GM03348 (cell line): ENCODE data around the gene OR52B6.
"Not testable (repeated sequence)": the region's sequence is repeated elsewhere in the genome, so short reads cannot be mapped to it uniquely, and the experiment has no call there.

Source experiments
- DNase-seq: peaks from one replicate; pipeline ENCODE4 v3.0.0; 2012; ENCODE audit warnings: low spot score

The OR52B6 gene, protein sequence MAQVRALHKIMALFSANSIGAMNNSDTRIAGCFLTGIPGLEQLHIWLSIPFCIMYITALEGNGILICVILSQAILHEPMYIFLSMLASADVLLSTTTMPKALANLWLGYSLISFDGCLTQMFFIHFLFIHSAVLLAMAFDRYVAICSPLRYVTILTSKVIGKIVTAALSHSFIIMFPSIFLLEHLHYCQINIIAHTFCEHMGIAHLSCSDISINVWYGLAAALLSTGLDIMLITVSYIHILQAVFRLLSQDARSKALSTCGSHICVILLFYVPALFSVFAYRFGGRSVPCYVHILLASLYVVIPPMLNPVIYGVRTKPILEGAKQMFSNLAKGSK

DNA sequence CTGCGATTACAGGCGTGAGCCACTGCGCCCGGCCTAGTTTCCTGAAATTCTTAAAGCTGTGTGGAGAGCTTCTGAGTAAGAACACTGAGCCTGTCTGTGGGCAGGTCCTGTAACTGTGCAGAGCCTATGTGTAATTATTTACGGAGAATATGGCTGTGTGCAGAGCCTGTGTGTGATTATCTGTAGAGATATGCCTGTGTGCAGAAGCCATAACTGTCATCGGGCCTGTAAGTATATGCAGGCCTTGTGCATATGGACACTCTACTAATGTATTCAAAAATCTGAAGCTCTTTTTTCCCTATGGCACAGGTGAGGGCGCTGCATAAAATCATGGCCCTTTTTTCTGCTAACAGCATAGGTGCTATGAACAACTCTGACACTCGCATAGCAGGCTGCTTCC, at the start of gene OR52B6:
Gene OR52B6 (plus strand): TSS at position 301 of the 400 bp plus-strand sequence. CDS start 0 bp downstream, at position 301.
- no peak for DNase-seq

DNA sequence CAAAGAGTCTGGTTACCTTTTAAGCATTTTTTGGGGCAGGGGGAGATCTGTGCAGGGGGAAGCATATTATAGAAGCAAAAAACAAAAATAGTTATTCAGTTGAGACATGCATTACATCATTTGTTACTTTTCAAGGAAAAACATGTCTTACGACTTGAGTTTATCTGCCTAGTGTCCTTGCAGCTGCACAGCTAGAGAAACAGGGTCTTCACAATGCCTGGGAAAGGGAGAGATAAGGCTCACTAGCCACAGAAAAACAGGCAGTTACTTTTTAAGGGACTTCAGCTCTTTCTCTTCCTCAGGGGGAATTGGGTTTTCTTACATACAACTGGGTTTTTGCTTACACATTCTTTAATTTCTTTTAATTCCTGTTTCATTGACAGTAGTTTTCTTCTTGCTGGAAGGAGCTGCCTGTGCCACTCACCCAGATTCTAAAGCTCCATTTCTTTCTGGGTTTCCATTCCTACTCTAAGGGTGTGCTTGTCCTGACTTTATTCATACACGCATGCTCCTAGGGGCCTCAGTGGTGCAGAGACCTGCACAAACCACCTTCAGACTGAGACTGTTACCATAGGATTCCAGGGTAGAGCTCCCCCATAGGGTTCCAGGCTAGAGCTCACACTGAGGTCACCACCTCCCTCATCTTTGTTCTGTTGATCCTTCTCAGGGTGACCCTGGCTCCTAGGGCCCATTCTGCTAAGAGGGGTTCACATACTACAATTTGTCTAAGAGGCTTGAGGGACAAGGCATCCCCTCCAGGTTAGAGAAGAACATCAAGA, 49.4 kb upstream of the OR52B6 start:
- no peak for DNase-seq

DNA sequence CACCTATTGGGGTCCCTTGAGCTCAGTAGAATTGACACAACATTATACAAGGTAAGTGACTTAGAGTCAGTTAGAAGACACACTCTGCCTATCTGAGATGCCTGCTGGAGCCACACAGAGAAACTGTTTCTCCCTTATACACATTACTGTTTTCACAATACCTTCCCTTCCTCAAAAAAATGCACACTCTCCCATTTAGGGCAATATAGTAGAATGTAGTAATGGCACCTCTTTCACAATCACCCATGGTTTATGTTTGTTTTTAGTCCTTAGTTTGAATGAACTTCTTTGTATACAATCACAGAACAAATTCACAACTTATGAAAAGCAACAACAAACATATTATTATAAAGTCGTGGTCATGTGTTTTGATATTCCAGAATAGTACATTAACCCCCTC, 46.6 kb upstream of the OR52B6 start:
- no peak for DNase-seq

DNA sequence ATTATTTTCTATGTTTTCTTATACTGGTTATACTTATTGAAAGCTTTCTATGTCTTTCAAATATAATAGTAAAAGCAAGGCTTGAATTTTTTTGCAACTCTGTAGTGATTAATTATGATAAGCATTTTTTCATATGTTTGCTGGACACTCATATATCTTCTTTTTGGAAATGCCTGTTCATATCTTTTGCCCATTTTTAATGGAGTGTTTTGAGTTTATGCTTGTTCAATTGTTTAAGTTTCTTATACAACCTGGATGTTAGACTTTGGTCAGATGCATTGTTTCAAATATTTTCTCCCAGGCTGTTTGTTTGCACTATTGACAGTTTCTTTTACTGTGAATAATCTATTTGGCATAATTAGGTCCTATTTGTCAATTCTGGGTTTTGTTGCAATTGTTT, 44.2 kb upstream of the OR52B6 start:
- no peak for DNase-seq

DNA sequence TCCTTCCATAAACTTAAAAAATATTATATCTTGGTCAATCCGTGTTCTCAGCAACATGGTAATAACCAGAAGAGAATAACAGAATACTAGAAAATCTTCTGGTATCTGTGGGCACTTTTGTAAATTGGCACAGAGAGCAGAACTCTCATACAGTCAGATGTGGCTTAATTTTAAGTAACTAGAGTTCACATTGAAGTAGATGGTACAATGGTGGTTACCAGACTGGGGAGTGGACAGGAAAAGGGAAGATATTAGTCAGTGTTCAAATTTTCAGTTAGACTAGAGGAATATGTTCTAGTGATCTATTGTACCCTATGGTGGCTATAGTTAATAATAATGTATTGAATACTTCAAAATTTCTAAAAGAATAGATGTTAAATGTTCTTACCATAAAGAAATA, 39.2 kb upstream of the OR52B6 start:
- no peak for DNase-seq

DNA sequence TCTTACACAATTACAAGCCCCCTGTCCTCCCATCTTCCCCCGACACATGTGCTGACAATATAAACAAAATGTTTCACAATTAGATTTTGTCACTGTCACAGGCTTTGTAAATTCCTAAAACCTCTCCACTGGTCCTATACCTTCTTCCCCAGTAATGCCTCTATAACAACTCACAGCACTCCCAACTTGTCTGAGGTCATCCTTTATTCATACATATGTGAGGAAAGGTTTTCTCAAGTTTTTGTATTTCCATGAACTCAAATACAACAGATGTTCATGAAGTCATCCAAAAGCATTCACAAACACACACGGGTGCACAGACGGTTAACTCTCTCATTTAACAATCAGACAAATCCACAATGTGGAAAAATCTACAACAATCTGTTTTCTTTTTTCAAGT, 34.2 kb upstream of the OR52B6 start:
- no peak for DNase-seq

DNA sequence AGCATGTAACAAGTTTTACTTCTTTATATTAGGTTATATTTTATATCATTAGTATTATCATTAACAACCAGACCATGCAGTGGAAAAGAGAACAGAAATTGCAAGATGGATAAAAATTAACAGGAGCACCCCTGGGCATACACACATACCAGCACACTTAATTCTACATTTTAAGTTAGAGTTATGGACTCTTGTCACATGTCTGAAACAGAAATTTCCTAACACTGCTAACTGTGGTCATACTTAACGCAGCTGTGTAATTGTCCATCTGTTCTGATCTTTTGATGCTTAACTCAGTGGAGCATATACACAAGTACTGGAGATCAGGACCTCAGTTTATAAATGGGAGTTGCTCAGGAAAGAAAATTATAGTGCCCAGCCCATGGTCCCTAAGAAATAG, 32.7 kb upstream of the OR52B6 start:
- DNase-seq: no peak

DNA sequence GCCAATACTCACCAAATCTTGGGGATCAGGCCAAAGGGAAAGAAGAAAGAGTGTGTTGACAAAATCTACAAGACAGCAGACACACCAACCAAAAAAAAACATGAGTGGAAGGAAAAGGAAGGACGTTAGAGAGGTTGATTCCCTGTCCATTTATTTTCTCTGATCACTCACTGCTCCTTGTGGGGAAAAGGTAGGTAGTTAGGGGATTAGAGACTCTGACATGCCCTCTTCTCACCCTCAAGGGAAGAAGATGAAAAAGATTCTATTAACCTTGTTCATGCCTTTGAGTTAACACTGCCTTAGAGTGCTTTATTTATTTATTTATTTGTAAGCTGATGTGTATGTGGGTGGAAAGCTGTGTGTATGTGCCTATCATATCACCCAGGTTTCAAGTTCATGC, 32.2 kb upstream of the OR52B6 start, which contains the start of gene OR52H1:
Gene OR52H1 (minus strand): TSS at position 101 of the 400 bp plus-strand sequence. CDS start 3,035 bp downstream, outside the sequence.
- DNase-seq: no peak

DNA sequence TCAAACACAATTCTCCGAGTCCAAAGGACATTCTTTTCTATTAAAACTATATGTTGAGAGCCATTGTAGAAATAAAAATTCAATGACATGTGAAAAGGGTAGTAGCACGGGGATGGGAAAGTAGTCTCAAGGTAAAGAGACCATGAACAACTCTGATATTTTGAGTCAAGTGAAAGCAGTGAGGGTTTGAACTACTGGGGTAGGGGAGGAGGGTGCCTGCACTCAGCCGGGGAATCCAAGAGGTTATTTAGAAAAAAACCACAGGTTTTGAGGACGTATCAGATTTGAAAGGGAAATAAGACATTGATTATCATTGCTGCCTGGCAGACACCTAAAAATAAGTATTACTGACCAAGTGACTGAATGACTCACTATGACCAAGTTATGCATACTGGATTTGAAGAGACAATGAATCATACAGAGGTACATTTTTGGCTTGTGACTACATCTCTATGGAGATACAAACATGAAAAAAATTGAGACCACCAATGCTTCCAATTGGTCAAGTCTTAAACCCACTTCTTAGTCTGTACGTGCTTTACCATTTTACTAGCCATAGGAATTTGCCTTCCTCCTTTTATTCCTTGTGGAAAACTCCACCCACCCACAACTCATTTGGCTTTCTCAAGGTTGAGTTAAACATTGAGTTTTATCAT, 30.1 kb upstream of the OR52B6 start:
- peak; percentile 54 for DNase-seq

DNA sequence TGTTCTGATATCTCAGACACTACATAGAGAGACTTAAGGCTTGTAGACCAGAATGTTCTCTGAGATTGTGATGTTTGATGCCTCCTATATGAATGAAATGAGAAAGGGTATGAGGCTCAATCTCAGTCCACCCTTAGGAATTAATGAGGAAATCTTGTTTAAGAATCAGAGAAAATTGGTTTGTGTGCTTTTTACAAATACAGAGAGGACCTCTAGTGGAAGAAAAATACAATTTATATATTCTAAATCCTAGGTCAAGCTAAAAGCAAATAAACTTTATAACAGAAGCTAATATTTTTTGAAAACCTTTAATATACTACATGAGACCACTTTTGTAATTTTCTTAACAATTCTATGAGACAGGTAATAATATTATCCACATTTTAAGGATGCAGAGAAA, 27.3 kb upstream of the OR52B6 start:
- DNase-seq: no peak

DNA sequence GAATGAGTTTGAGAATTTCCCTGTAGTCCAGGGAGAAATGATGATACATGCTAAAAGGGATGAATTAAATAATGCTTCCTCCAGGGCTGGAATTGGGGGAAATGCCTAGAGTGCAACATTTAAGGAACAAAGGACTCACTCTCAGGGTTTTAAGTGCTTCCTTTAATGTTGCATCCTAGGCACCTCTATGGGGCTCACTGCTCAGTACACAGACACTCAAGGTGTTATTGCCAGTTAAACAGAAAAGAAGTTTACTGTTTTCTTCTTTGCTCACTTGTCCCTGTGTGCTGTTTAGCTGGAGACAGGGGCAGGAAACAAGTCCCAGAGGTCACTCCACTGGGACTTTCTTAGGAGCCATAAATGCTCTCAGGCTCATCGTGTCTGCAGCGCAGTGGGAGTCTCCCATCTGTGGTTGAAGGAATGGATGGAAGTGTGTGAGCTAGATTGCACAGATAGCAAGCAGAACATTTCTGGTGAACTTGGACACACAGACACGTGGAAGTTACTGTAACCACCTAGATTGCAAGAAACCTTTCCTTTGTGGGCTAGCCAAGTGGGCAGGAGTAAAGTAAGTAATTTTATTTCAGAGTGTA, 24.0 kb upstream of the OR52B6 start:
- DNase-seq: no peak

DNA sequence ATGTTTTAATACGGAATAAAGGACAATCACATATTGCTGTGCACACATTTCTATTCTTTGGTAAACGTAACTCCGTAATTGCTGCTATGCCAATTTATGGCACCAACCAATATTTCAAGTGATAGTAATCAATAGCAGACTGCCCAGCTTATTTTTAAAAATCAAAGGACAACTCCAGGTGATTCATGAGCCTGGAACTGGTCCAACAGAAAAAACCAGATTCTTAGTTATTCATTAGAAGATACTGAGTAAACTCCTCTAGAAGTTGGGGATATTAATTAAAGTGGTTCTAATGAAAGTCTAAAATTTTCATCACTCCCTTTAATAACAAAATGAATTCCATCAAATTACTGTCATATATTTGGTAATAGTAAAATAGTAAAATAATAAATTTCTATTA, 22.9 kb upstream of the OR52B6 start:
- DNase-seq: no peak

DNA sequence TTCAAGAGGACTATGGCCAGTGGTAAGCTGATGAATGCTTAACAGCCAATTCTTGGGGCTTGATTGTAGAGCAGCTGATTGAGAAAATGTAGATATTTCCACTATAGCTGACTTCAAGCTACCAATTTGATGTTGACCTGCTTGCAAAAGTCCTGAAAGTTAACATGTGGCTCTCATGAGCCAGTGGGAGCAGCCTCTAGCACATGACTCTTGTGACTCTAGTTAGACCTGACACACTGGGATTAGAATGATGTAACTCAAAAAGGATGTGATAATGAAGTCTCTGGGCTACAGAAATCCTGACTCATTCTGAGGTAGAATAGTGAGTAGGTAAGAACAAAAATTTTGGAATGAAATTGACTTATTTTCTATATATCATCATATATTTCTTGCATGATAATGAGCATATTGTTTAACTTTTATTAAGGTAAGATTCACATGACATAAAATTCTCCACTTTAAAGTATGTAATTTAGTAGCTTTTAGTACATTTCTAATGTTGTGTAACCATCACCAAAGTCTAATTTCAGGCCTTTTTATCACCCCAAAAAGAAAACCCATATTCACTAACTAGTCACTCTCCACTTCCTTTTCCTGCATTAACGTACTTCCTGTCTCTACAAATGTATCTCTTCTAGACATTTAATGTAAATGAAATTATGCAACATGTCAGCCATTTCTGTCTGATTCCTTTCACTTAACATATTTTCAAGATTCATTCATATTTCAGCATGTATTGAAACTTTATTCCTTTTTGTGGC, 16.2 kb upstream of the OR52B6 start:
- DNase-seq: no peak

DNA sequence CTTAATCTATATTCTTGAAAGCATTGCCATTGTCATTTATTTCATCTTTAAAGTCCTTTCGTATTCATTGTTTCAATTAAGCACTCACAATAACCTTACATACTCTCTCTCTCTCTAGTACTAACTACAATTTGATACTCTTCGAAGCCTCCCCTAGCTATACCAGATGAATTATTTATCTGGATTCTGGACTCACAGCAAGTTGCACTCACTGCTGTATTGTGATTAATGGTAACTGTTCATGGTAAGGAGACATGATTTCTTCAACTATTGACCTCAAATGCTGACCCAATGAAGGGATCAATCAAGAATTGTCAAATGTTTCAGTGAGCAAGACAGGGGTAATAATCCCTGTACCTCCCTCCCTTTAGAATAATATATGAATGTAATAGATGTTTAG, 6.0 kb upstream of the OR52B6 start:
- no peak for DNase-seq

DNA sequence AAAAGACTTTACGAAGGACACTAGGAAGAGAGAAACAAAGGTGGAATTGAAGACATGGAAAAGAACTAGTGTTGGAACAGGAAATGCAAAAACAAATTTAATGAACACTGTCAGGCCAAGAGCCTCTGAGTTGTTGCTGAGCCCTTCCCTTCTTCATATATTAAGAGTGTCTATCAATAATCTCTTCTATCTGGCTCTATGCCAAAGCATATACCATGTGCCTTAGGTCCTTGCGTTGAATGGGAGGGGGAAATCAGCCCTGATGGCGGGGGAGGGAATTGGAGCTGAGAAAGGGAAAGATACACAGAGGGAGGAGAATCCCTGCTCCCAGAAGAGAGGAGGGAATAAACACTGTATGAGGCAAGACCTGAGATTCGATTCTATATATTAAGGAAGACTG, 5.5 kb upstream of the OR52B6 start:
- no peak for DNase-seq

DNA sequence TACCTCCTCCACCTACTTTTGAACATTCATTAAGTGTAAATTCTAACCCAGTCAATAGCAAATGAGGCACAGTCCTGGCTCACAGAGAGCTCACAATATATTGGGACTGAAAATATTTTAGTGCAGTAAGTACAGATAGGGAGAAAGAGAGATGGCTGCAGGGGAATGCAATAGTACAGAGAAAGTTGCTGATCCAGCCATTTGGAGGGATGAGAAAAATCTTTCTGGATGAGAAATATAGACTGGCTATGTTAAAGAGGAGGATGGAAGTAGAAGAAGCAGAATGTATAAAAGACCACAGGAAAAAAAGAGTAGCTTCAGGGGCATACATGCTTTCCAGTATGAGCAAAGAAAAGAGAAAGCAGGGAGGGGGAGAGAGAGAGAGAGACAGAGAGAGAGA, 3.6 kb upstream of the OR52B6 start:
- no peak for DNase-seq

DNA sequence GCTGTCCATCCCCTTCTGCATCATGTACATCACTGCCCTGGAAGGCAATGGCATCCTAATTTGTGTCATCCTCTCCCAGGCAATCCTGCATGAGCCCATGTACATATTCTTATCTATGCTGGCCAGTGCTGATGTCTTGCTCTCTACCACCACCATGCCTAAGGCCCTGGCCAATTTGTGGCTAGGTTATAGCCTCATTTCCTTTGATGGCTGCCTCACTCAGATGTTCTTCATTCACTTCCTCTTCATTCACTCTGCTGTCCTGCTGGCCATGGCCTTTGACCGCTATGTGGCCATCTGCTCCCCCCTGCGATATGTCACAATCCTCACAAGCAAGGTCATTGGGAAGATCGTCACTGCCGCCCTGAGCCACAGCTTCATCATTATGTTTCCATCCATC, 337 bp downstream of the OR52B6 start:
- no peak for DNase-seq

DNA sequence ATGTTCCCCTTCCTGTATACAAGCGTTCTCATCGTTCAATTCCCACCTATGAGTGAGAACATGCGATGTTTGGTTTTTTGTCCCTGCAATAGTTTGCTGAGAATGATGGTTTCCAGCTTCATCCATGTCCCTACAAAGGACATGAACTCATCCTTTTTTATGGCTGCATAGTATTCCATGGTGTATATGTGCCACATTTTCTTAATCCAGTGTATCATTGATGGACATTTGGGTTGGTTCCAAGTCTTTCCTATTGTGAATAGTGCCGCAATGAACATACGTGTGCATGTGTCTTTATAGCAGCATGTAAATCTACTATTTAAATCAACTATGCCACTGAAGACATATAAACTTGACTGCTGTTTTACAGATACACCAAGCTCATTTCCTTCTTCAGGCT, 3.8 kb downstream of the OR52B6 start:
- DNase-seq: not testable (repeated sequence)

DNA sequence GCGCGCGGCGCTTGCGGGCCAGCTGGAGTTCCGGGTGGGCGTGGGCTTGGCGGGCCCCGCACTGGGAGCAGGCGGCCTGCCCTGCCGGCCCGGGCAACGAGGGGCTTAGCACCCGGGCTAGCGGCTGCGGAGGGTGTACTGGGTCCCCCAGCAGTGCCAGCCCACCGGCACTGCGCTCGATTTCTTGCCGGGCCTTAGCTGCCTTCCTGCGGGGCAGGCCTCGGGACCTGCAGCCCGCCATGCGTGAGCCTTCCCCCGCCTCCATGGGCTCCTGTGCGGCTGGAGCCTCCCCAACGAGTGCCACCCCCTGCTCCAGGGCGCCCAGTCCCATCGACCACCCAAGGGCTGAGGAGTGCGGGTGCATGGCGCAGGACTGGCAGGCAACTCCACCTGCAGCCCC, 9.2 kb downstream of the OR52B6 start:
- not testable (repeated sequence) for DNase-seq

DNA sequence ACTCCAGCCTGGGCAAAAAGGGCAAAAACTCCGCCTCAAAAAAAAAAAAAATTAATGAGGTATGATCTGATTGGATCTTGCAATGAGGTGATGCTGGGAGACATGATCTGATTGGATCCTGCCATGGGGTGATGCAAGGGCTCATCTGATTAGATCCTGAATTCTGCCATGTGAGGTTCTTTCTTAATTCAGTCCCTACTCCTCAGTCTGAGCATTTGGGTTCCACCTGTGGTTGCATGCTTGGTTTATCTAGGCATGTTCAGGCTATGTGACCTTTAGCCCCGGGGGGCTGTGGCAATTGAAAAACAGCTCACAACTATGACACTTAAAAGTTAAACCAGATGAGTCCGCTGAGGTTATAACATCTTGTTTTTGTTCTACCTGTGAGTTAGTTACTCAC, 10.9 kb downstream of the OR52B6 start:
- no peak for DNase-seq

DNA sequence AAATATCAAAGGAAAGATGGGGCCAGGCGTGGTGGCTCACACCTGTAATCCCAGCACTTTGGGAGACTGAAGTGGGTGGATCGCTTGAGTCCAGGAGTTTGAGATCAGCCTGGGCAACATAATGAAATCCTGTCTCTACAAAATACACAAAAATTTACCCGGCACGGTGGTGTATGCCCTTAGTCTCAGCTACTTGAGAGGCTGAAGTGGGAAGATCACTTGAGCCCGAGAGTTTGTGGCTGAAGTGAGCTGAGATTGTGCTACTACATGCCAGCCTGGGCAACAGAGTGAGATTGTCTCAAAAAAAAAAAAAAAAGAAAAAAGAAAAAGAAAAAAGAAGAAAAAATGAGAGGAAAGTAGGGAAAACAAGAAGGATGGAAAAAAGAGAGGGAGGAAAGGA, 11.9 kb downstream of the OR52B6 start:
- DNase-seq: no peak

DNA sequence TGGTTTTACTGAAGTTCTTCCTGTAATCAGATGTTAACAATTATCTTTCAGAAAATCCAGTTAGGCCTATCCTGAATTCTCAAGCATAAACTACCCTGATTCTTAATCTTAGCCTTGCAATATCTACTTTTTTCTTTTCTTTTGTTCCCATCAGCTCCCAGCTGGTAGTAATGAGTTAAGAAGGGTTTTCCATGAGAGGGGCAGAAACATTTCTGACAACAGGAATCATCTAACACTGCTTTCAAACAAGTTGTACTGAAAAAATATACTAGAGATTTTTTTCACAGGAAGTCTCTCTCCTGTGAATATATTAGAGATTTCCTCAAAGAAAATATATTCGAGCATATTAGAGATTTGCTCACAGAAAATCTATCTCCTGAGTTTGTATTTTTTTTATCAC, 12.5 kb downstream of the OR52B6 start:
- DNase-seq: peak; percentile 23
